Eye (tissue), 1 donor: ENCODE data around the gene RFXAP.

ENCODE experiments used
- DNase-seq: peaks from one replicate; pipeline ENCODE4 v3.0.0-alpha.2; 2015

Gene RFXAP

GRCh38 chr13:36819739-36820090 is 693 bp downstream of the RFXAP start:
- no peak for DNase-seq

GRCh38 chr13:36820222-36820621 is 1.2 kb downstream of the RFXAP start:
- DNase-seq = no peak

GRCh38 chr13:36822785-36823184 is 3.8 kb downstream of the RFXAP start:
- no peak for DNase-seq

- no peak for DNase-seq
These were observed 10.7 kb downstream of the RFXAP start for GRCh38 chr13:36829753-36830152.

GRCh38 chr13:36831291-36831690 is 12.3 kb downstream of the RFXAP start:
- DNase-seq = no peak

GRCh38 chr13:36834299-36834698 is 15.3 kb downstream of the RFXAP start:
- DNase-seq = no peak

- DNase-seq = no peak
These were observed 18.5 kb downstream of the RFXAP start for GRCh38 chr13:36837354-36838092.

- no peak for DNase-seq
These were observed 20.3 kb downstream of the RFXAP start for GRCh38 chr13:36839281-36839680.

GRCh38 chr13:36839981-36840380 is 21.0 kb downstream of the RFXAP start:
- DNase-seq = no peak

GRCh38 chr13:36840718-36841250 is 21.8 kb downstream of the RFXAP start:
- no peak for DNase-seq

GRCh38 chr13:36841391-36841790 is 22.4 kb downstream of the RFXAP start:
- no peak for DNase-seq

GRCh38 chr13:36847606-36848005 is 28.6 kb downstream of the RFXAP start:
- DNase-seq = no peak

GRCh38 chr13:36848199-36848982 is 29.4 kb downstream of the RFXAP start:
- DNase-seq = no peak

- peak; percentile 41 for DNase-seq
These were observed 31.9 kb downstream of the RFXAP start for GRCh38 chr13:36850790-36851438.

- no peak for DNase-seq
These were observed 38.2 kb downstream of the RFXAP start for GRCh38 chr13:36857253-36857652.

- DNase-seq = peak; percentile 84
These were observed 39.3 kb downstream of the RFXAP start for GRCh38 chr13:36858290-36858689.

GRCh38 chr13:36859259-36859658 is 40.2 kb downstream of the RFXAP start:
- no peak for DNase-seq

- no peak for DNase-seq
These were observed 43.1 kb downstream of the RFXAP start for GRCh38 chr13:36862002-36862685.

- no peak for DNase-seq
These were observed 43.7 kb downstream of the RFXAP start for GRCh38 chr13:36862722-36863121.

GRCh38 chr13:36865265-36865664 is 46.2 kb downstream of the RFXAP start:
- no peak for DNase-seq

- no peak for DNase-seq
These were observed 47.2 kb downstream of the RFXAP start for GRCh38 chr13:36866232-36866631.

GRCh38 chr13:36870050-36870692 is 51.1 kb downstream of the RFXAP start:
- no peak for DNase-seq

GRCh38 chr13:36872621-36873020 is 53.6 kb downstream of the RFXAP start:
- DNase-seq = no peak
